ENCODE data around the gene LRRC3B.

The LRRC3B gene

GRCh38 chr3:26713091-26713490 is 90.5 kb downstream of the LRRC3B start:
- no peak for DNase-seq

- no peak for DNase-seq
Measured at GRCh38 chr3:26714485-26714884, 91.9 kb downstream of the LRRC3B start.

- no peak for DNase-seq
Measured at GRCh38 chr3:26715431-26715830, 92.9 kb downstream of the LRRC3B start.

- DNase-seq, result no peak
Measured at GRCh38 chr3:26718315-26718714, 95.7 kb downstream of the LRRC3B start.

- DNase-seq, result no peak
Measured at GRCh38 chr3:26719134-26719533, 96.6 kb downstream of the LRRC3B start.

- DNase-seq, result no peak
Measured at GRCh38 chr3:26721047-26721446, 98.5 kb downstream of the LRRC3B start.

- DNase-seq, result no peak
Measured at GRCh38 chr3:26731843-26732242, 109.3 kb downstream of the LRRC3B start.

- DNase-seq, result no peak
Measured at GRCh38 chr3:26750263-26750662, 127.7 kb downstream of the LRRC3B start.

GRCh38 chr3:26752466-26752865 is 129.9 kb downstream of the LRRC3B start:
- DNase-seq, result no peak

- no peak for DNase-seq
Measured at GRCh38 chr3:26753095-26753494, 130.5 kb downstream of the LRRC3B start.

GRCh38 chr3:26757978-26758377 is 135.4 kb downstream of the LRRC3B start:
- no peak for DNase-seq
